ENCODE results near the gene QPCT.
"Not testable (repeated sequence)": the region's sequence is repeated elsewhere in the genome, so short reads cannot be mapped to it uniquely, and the experiment has no call there.

Gene QPCT

GRCh38 chr2:37344453-37345361 lies at the start of gene QPCT:
QPCT (plus strand) TSS chr2:37344630; CDS start chr2:37344732, 102 bp downstream.
- peak; percentile 80 for DNase-seq (ENCODE audit: low read depth)
- peak within 1 kb of the TSS; percentile 58 for H3K4me3 ChIP-seq (ENCODE audit: low read depth, low read length)
- TF ChIP-seq POLR2A (IDR thresholded peaks at IDR 0.05; ENCODE audit: extremely low read depth, insufficient read length) (no peak), MYC (IDR thresholded peaks at IDR 0.05; ENCODE audit: low read depth, low read length) (no peak), MAX (IDR thresholded peaks at IDR 0.05; ENCODE audit: low read depth, low read length) (no peak)
- TF ChIP-seq, protein P1, sequence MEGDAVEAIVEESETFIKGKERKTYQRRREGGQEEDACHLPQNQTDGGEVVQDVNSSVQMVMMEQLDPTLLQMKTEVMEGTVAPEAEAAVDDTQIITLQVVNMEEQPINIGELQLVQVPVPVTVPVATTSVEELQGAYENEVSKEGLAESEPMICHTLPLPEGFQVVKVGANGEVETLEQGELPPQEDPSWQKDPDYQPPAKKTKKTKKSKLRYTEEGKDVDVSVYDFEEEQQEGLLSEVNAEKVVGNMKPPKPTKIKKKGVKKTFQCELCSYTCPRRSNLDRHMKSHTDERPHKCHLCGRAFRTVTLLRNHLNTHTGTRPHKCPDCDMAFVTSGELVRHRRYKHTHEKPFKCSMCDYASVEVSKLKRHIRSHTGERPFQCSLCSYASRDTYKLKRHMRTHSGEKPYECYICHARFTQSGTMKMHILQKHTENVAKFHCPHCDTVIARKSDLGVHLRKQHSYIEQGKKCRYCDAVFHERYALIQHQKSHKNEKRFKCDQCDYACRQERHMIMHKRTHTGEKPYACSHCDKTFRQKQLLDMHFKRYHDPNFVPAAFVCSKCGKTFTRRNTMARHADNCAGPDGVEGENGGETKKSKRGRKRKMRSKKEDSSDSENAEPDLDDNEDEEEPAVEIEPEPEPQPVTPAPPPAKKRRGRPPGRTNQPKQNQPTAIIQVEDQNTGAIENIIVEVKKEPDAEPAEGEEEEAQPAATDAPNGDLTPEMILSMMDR (IDR thresholded peaks at IDR 0.05; ENCODE audit: low read depth, low read length), result no peak

GRCh38 chr2:37294858-37295257 lies 49.6 kb upstream of the QPCT start:
- DNase-seq (ENCODE audit: low read depth), result not testable (repeated sequence)

DNA sequence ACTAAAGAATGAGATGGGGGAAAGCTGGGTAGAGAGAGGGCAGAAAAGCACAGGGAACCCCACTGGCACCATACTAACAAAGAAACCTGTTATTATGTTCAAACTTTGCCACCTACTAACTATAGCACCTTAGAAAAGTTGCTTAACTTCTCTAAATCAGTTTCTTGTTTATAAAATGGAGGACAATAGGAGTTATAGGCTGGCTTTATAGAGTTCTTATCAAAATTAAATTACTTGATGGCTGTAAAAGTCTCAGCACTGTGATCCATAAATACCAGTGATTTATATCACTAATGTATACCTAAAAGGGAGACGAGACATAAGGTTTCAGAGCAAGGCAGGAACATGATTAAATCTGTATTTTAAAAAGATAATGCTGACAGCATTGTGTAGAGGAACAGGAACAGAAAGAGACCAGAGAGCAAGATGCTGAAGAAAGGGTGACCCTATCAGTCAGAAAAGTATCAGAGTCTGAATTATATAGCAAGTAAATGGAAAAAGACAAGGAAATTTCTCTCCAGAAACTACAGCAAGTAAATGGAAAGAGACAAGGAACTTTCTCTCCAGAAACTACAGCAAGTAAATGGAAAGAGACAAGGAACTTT lies 48.9 kb upstream of the QPCT start:
- TF ChIP-seq, protein P1 (IDR thresholded peaks at IDR 0.05; ENCODE audit: low read depth, low read length), result no peak
- TF ChIP-seq POLR2A (IDR thresholded peaks at IDR 0.05; ENCODE audit: extremely low read depth, insufficient read length) (no peak), MYC (IDR thresholded peaks at IDR 0.05; ENCODE audit: low read depth, low read length) (no peak), MAX (IDR thresholded peaks at IDR 0.05; ENCODE audit: low read depth, low read length) (no peak)
- H3K4me3 ChIP-seq (ENCODE audit: low read depth, low read length), result no peak overlapping the region
- DNase-seq (ENCODE audit: low read depth), result no peak

More at GRCh38 chr2:37294858-37295257, 49.6 kb upstream of the QPCT start:
- H3K4me3 ChIP-seq (ENCODE audit: low read depth, low read length), result not testable (repeated sequence)

DNA sequence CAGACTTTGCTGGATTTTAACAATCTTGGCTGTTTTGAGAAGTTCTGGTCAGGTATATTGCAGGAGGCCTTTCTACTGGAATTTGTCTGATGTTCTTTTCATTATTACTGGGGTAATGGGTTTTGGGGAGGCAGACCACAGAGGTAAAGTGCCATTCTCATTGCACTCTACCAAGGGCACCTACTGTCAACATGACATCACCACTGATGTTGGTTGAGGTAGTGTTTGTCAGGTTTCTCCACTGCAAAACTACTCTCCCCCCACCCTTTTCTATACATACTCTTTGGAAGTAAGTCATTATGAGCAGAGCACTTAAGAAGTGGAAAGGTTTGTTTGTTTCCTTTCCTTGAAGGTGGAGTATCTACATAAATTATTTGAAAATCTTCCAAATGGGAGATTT lies 46.8 kb upstream of the QPCT start:
- TF ChIP-seq POLR2A (IDR thresholded peaks at IDR 0.05; ENCODE audit: extremely low read depth, insufficient read length), result no peak
- TF ChIP-seq MAX (IDR thresholded peaks at IDR 0.05; ENCODE audit: low read depth, low read length), result no peak
- TF ChIP-seq MYC (IDR thresholded peaks at IDR 0.05; ENCODE audit: low read depth, low read length), result no peak
- TF ChIP-seq, protein P1 (IDR thresholded peaks at IDR 0.05; ENCODE audit: low read depth, low read length), result no peak
- H3K4me3 ChIP-seq (ENCODE audit: low read depth, low read length), result no peak overlapping the region
- no peak for DNase-seq (ENCODE audit: low read depth)

DNA sequence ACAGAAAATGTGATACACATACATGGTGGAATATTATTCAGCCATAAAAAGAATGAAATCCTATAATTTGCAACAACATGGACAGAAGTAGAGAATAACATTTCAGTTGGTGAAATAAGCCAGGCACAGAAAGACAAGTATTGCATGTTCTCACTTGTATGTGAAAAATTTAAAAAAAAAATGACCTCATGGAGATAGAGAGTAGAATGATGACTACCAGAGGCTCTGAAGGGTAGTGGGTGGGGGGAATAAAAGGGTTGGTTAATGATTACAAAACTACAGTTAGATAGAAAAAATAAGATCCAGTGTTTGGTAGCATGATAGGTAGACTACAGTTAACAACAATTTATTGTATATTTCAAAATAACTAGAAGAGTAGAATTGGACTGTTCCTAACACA lies 44.3 kb upstream of the QPCT start:
- no peak for DNase-seq (ENCODE audit: low read depth)
- no peak overlapping the region for H3K4me3 ChIP-seq (ENCODE audit: low read depth, low read length)
- no peak for TF ChIP-seq POLR2A (IDR thresholded peaks at IDR 0.05; ENCODE audit: extremely low read depth, insufficient read length)

DNA sequence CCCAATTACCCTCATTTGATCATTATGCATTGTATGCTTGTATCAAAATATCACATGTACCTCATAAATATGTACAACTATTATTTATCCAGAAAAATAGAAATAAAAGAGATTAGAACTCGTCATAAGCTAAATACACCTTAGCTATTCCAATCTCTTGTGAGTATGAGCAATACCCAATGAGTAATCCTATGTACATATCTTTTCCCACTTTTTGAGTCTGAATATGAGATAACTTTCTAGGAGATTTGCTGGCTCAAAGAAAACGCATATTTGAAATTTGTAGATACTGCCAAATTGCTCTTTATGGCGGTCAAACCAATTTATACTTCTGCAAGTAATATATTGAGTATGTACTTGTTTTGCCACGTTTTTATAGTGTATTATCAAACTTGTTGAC lies 43.9 kb upstream of the QPCT start:
- no peak overlapping the region for H3K4me3 ChIP-seq (ENCODE audit: low read depth, low read length)
- TF ChIP-seq MYC (IDR thresholded peaks at IDR 0.05; ENCODE audit: low read depth, low read length) (no peak), POLR2A (IDR thresholded peaks at IDR 0.05; ENCODE audit: extremely low read depth, insufficient read length) (no peak), MAX (IDR thresholded peaks at IDR 0.05; ENCODE audit: low read depth, low read length) (no peak)
- TF ChIP-seq, protein P1 (IDR thresholded peaks at IDR 0.05; ENCODE audit: low read depth, low read length), result no peak
- DNase-seq (ENCODE audit: low read depth), result no peak
